Thymus (tissue), 11 donors: Measurements from ENCODE around the gene EFR3B. TPM values are rescaled to one million over a fixed set of nuclear protein-coding genes. Genes with fewer than 3 reads are reported as not detected.
"Not testable (repeated sequence)": the region's sequence is repeated elsewhere in the genome, so short reads cannot be mapped to it uniquely, and the experiment has no call there.

ENCODE experiments used
- DNase-seq, 9 donors: peaks; one replicate each; pipeline ENCODE4 v3.0.0-alpha.2; 2013; ENCODE audit warnings: low spot score in 9 of 9, low read depth in 6 of 9, missing footprints in 1 of 9
- H3K27ac ChIP-seq, 2 donors: one replicate each; pipeline ENCODE4 v1.5.1; 2013; ENCODE audit warnings: control low read depth in 1 of 2, low read depth in 1 of 2, low read length in 1 of 2, mild to moderate bottlenecking in 1 of 2, moderate library complexity in 1 of 2
- H3K27me3 ChIP-seq, 2 donors: one replicate each; pipeline ENCODE4 v1.5.1; 2013; ENCODE audit warnings: low read length in 1 of 2; ENCODE audit not compliant: control insufficient read depth in 2 of 2, insufficient read depth in 1 of 2
- H3K36me3 ChIP-seq, 2 donors: one replicate each; pipeline ENCODE4 v1.5.1; 2013; ENCODE audit warnings: low read length in 1 of 2, mild to moderate bottlenecking in 1 of 2, moderate library complexity in 1 of 2; ENCODE audit not compliant: control insufficient read depth in 2 of 2, insufficient read depth in 2 of 2
- H3K4me1 ChIP-seq, 2 donors: one replicate each; pipeline ENCODE4 v1.5.1; 2013; ENCODE audit warnings: low read length in 2 of 2; ENCODE audit not compliant: control insufficient read depth in 2 of 2, insufficient read depth in 2 of 2
- H3K4me3 ChIP-seq, 2 donors: one replicate each; pipeline ENCODE4 v1.5.1; 2013; ENCODE audit warnings: low read length in 2 of 2, control low read depth in 1 of 2, mild to moderate bottlenecking in 1 of 2
- H3K9me3 ChIP-seq, 2 donors: one replicate each; pipeline ENCODE4 v1.5.1; 2013; ENCODE audit warnings: low read length in 1 of 2, mild to moderate bottlenecking in 1 of 2; ENCODE audit not compliant: control insufficient read depth in 2 of 2, insufficient read depth in 1 of 2
- WGBS: extraction: QIAGEN DNeasy Blood & Tissue Kit; methylation state at CpG from one replicate; pipeline ENCODE4 v1.1.7; 2013; 5-methylcytosine and 5-hydroxymethylcytosine counted together
- polyA plus RNA-seq: library from polyadenylated mRNA; stranded (reverse); fragments of 200-250 nt; gene quantifications from one replicate; pipeline ENCODE4 v1.2.3, GENCODE V29; 2013
- total RNA-seq: library from RNA; stranded (reverse); fragments of 120-200 nt; gene quantifications from one replicate; pipeline ENCODE4 v1.2.4, GENCODE V29; 2013
- donor health status: healthy.

Gene EFR3B
- total and polyA plus RNA-seq, 2 donors, result 0.18 to 0.33 TPM

- H3K27me3 ChIP-seq, result peaks cover 2 to 6% of the 10 kb centered on the region in 2 donors
- no peak for DNase-seq
- WGBS, result 97% methylated on average over 11 of the region's 11 CpGs
Measured at GRCh38 chr2:25158096-25158852, 116.4 kb downstream of the EFR3B start.

GRCh38 chr2:25159949-25160348 is 118.1 kb downstream of the EFR3B start:
- Histone ChIP-seq H3K4me3 (no peak overlapping the region), H3K4me1 (peaks cover 0 to 18% of the 10 kb centered on the region in 2 donors), H3K27me3 (peaks cover 2 to 18% of the 10 kb centered on the region in 2 donors), H3K27ac (no peak overlapping the region), H3K36me3 (no peaks in the 10 kb centered on the region), H3K9me3 (peaks cover 0 to 18% of the 10 kb centered on the region in 2 donors)
- DNase-seq, result no peak
- 95% methylated on average over 8 of the region's 8 CpGs for WGBS

More at GRCh38 chr2:25158096-25158852, 116.4 kb downstream of the EFR3B start:
- H3K4me3 ChIP-seq, result no peak overlapping the region
- H3K36me3 ChIP-seq, result no peaks in the 10 kb centered on the region
- no peak overlapping the region for H3K27ac ChIP-seq
- H3K4me1 ChIP-seq, result peaks cover 0 to 18% of the 10 kb centered on the region in 2 donors
- H3K9me3 ChIP-seq, result peaks cover 0 to 15% of the 10 kb centered on the region in 2 donors

GRCh38 chr2:25160376-25160775 is 118.5 kb downstream of the EFR3B start:
- WGBS, result 97% methylated on average over 10 of the region's 10 CpGs
- Histone ChIP-seq H3K9me3 (peaks cover 0 to 18% of the 10 kb centered on the region in 2 donors), H3K4me1 (peaks cover 0 to 18% of the 10 kb centered on the region in 2 donors), H3K36me3 (no peaks in the 10 kb centered on the region), H3K4me3 (peak overlapping the region in 1 of 2 donors; percentile 75), H3K27me3 (peaks cover 2 to 22% of the 10 kb centered on the region in 2 donors), H3K27ac (no peak overlapping the region)
- DNase-seq, result no peak

- Histone ChIP-seq H3K27ac (peak overlapping the region in 1 of 2 donors; percentile 69), H3K27me3 (peaks cover 3 to 30% of the 10 kb centered on the region in 2 donors), H3K4me1 (peaks cover 0 to 23% of the 10 kb centered on the region in 2 donors), H3K4me3 (peak overlapping the region; percentile 49 to 75), H3K36me3 (no peaks in the 10 kb centered on the region), H3K9me3 (peaks cover 0 to 18% of the 10 kb centered on the region in 2 donors)
- WGBS, result 54% methylated on average over 69 of the region's 69 CpGs
- peak in 8 of 9 donors; percentile 24 to 73 (median 47) for DNase-seq
Measured at GRCh38 chr2:25161055-25161781, 119.3 kb downstream of the EFR3B start.

- H3K36me3 ChIP-seq, H3K4me3 ChIP-seq, DNase-seq, H3K27ac ChIP-seq: not testable (repeated sequence)
- peaks cover 0 to 18% of the 10 kb centered on the region in 2 donors for H3K9me3 ChIP-seq
- H3K4me1 ChIP-seq, result peaks cover 0 to 24% of the 10 kb centered on the region in 2 donors
- H3K27me3 ChIP-seq, result peaks cover 9 to 39% of the 10 kb centered on the region in 2 donors
- 97% methylated on average over 7 of the region's 7 CpGs for WGBS
Measured at GRCh38 chr2:25162061-25162460, 120.2 kb downstream of the EFR3B start.

GRCh38 chr2:25164561-25164960 is 122.7 kb downstream of the EFR3B start:
- Histone ChIP-seq H3K27me3 (peaks cover 32 to 64% of the 10 kb centered on the region in 2 donors), H3K36me3 (no peaks in the 10 kb centered on the region), H3K4me1 (peaks cover 0 to 38% of the 10 kb centered on the region in 2 donors), H3K4me3 (no peak overlapping the region), H3K27ac (no peak overlapping the region), H3K9me3 (peaks cover 0 to 18% of the 10 kb centered on the region in 2 donors)
- WGBS, result 93% methylated on average over 8 of the region's 8 CpGs
- DNase-seq, result no peak

- Histone ChIP-seq H3K27ac (no peak overlapping the region), H3K4me1 (peaks cover 0 to 25% of the 10 kb centered on the region in 2 donors), H3K36me3 (no peaks in the 10 kb centered on the region), H3K27me3 (peaks cover 40 to 80% of the 10 kb centered on the region in 2 donors), H3K9me3 (peaks cover 0 to 11% of the 10 kb centered on the region in 2 donors), H3K4me3 (no peak overlapping the region)
- peak in 1 of 9 donors; percentile 44 for DNase-seq
- 24% methylated on average over 10 of the region's 10 CpGs for WGBS
Measured at GRCh38 chr2:25165992-25166875, 124.4 kb downstream of the EFR3B start.

- H3K27ac ChIP-seq, result no peak within 1 kb of the TSS
- peak within 1 kb of the TSS; percentile 26 to 47 for H3K4me3 ChIP-seq
- peak in 1 of 9 donors; percentile 33 for DNase-seq
- peaks cover 38 to 81% of the 10 kb centered on the region in 2 donors for H3K27me3 ChIP-seq
- 6% methylated on average over 75 of the region's 75 CpGs for WGBS
- no peaks in the 10 kb centered on the region for H3K36me3 ChIP-seq
- peaks cover 0 to 4% of the 10 kb centered on the region in 2 donors for H3K9me3 ChIP-seq
- peaks cover 0 to 20% of the 10 kb centered on the region in 2 donors for H3K4me1 ChIP-seq
Measured at GRCh38 chr2:25168256-25169072, 126.6 kb downstream of the EFR3B start, which contains the start of gene POMC. Gene POMC, minus strand, starts transcription at chr2:25168580. Its CDS starts 3,808 bp downstream, at chr2:25164772.
